ENCODE measurements around the gene CTSH.

CTSH gene

GRCh38 chr15:78898540-78898939, 46.3 kb downstream of the CTSH start:
- in situ Hi-C loops (cut with HindIII; ENCODE audit: low sequenced_read_pairs) = no loop called here
- no peak for DNase-seq (ENCODE audit: low read depth, low spot score)
- TF ChIP-seq CTCF (IDR thresholded peaks at IDR 0.05; ENCODE audit: low read depth, low read length) = no peak
- H3K4me3 ChIP-seq (ENCODE audit: low read depth, low read length) = no peak overlapping the region

DNA sequence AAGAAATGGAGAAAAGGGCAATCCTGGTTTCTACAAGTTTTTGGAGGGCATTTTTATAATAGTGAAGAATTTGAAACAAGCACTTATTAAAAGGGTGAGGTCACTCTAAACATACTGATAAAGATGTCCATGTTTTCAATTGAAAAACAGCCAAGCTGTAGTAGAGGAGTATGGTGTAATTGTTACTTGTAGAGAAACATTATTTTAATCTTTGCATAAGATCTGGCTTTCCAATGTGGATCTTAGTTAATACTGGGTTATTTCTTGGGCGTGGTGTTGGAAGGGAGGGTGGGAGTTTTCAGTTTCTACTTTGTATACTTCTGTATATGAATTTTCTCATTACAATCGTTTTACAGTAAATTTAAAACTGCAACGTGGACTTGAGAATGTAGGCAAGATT, 49.4 kb downstream of the CTSH start:
- in situ Hi-C loops (cut with HindIII; ENCODE audit: low sequenced_read_pairs) = no loop called here
- TF ChIP-seq CTCF (IDR thresholded peaks at IDR 0.05; ENCODE audit: low read depth, low read length) = no peak
- H3K4me3 ChIP-seq (ENCODE audit: low read depth, low read length) = no peak overlapping the region
- DNase-seq (ENCODE audit: low read depth, low spot score) = no peak

DNA sequence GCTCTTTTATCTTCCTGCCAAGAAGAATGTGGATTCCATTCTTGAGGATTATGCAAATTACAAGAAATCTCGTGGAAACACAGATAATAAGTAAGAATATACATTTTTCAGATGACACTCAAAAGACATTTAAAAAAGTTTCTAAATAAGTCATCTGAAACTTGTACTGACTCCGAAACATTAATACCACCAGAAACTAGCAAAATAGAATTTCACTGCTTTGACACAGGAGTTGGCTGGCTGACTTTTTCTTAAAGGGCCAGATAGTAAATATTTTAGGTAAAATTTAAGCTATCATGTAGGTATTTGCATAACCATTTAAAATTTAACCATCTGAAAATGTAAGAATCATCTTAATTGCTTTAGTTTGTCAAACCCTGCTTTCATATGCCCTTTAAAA, 51.3 kb downstream of the CTSH start:
- no peak for TF ChIP-seq CTCF (IDR thresholded peaks at IDR 0.05; ENCODE audit: low read depth, low read length)
- in situ Hi-C loops (cut with HindIII; ENCODE audit: low sequenced_read_pairs) = no loop called here
- no peak overlapping the region for H3K4me3 ChIP-seq (ENCODE audit: low read depth, low read length)
- DNase-seq (ENCODE audit: low read depth, low spot score) = no peak

- in situ Hi-C loops (cut with HindIII; ENCODE audit: low sequenced_read_pairs) = no loop called here
- TF ChIP-seq CTCF (IDR thresholded peaks at IDR 0.05; ENCODE audit: low read depth, low read length) = no peak
- H3K4me3 ChIP-seq (ENCODE audit: low read depth, low read length) = no peak overlapping the region
- no peak for DNase-seq (ENCODE audit: low read depth, low spot score)
Measured at GRCh38 chr15:78889000-78889399, 55.8 kb downstream of the CTSH start.

DNA sequence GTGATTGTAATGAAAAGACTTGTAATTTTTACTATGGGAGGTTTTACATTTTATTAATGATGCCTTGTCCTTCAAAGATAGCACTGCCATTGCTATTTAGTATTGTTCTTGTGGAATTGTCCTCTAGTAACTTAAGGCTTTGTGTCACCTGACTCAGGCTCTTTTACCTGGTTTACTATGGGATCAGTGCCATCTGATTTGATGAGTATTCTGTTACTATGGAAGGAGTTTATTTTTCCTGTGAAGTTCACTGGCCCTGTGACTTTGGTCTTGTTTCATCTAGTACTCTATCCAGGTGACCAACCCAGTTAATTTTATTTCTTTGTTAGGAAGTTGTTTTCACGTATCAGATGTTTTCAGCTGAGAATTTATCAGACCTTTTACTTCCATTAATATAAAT, 63.2 kb downstream of the CTSH start:
- TF ChIP-seq CTCF (IDR thresholded peaks at IDR 0.05; ENCODE audit: low read depth, low read length) = no peak
- DNase-seq (ENCODE audit: low read depth, low spot score) = no peak
- H3K4me3 ChIP-seq (ENCODE audit: low read depth, low read length) = no peak overlapping the region
- in situ Hi-C loops (cut with HindIII; ENCODE audit: low sequenced_read_pairs) = no loop called here

- in situ Hi-C loops (cut with HindIII; ENCODE audit: low sequenced_read_pairs) = no loop called here
- H3K4me3 ChIP-seq (ENCODE audit: low read depth, low read length) = no peak overlapping the region
- no peak for TF ChIP-seq CTCF (IDR thresholded peaks at IDR 0.05; ENCODE audit: low read depth, low read length)
- DNase-seq (ENCODE audit: low read depth, low spot score) = no peak
Measured at GRCh38 chr15:78880813-78881212, 64.0 kb downstream of the CTSH start.

DNA sequence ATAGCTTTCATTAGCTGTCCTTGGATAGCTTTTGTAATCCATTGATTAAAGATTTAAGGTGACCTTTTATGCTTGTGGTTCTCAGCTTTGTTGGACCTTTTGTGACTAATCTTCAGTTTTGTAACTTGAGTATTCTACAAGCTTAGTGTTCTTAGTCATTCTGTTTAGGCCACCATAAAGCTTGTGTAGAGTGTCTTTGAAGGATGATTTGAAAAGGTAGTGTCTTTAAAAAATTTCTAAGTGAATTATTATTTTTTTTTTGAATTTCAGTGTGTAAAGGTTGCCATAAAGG, 64.7 kb downstream of the CTSH start:
- in situ Hi-C loops (cut with HindIII; ENCODE audit: low sequenced_read_pairs) = no loop called here

More for the DNA sequence above, 64.7 kb downstream of the CTSH start:
- no peak for TF ChIP-seq CTCF (IDR thresholded peaks at IDR 0.05; ENCODE audit: low read depth, low read length)
- H3K4me3 ChIP-seq (ENCODE audit: low read depth, low read length) = no peak overlapping the region
- DNase-seq (ENCODE audit: low read depth, low spot score) = peak; percentile 44

All from astrocyte of the spinal cord (primary cell).